Fibroblast of lung (primary cell): ENCODE results near the gene CYP4F3. TPM values are rescaled to one million over a fixed set of nuclear protein-coding genes. Genes with fewer than 3 reads are reported as not detected.
A peak's percentile ranks its signal among the peaks of the same experiment; 100 is the strongest.

Source experiments
- DNase-seq, 2 donors: peaks; one replicate each; pipeline versions ENCODE4 v3.0.0 to v3.0.0-alpha.2; 2010; ENCODE audit warnings: low read depth in 2 of 2
- H2AFZ ChIP-seq: 2 replicates; pipeline ENCODE4 v1.5.1; 2012; ENCODE audit warnings: low read length, control low read depth, inconsistent platforms
- H3K27ac ChIP-seq: 2 replicates; pipeline ENCODE4 v1.5.1; 2011; ENCODE audit warnings: low read length, control low read depth; ENCODE audit not compliant: insufficient read depth
- H3K27me3 ChIP-seq: 2 replicates; pipeline ENCODE4 v1.5.1; 2011; ENCODE audit warnings: mild to moderate bottlenecking, low read length; ENCODE audit not compliant: control insufficient read depth, insufficient read depth
- H3K36me3 ChIP-seq: 2 replicates; pipeline ENCODE4 v1.5.1; 2011; ENCODE audit warnings: low read length; ENCODE audit not compliant: control insufficient read depth, insufficient read depth
- H3K4me1 ChIP-seq: 2 replicates; pipeline ENCODE4 v1.5.1; 2011; ENCODE audit warnings: low read length; ENCODE audit not compliant: control insufficient read depth, insufficient read depth; ENCODE audit errors: extremely low read depth
- H3K4me2 ChIP-seq: 2 replicates; pipeline ENCODE4 v1.5.1; 2011; ENCODE audit warnings: low read length, control low read depth; ENCODE audit not compliant: insufficient read depth; ENCODE audit errors: extremely low read depth
- H3K4me3 ChIP-seq, 4 experiments: fragments of 200-600 bp in 1 of 4; sonication (generic) in 1 of 4; replicated peaks in 1 of 4; 2 replicates each; pipeline ENCODE4 v1.5.1; 2011 to 2016; ENCODE audit warnings: low read length in 4 of 4, low read depth in 3 of 4, mild to moderate bottlenecking in 3 of 4, control low read depth in 2 of 4, inconsistent platforms in 1 of 4, mixed read lengths in 1 of 4; ENCODE audit not compliant: insufficient read depth in 1 of 4; ENCODE audit errors: control extremely low read depth in 1 of 4
- H3K79me2 ChIP-seq: 2 replicates; pipeline ENCODE4 v1.5.1; 2012; ENCODE audit warnings: mild to moderate bottlenecking, low read length, inconsistent platforms; ENCODE audit not compliant: control insufficient read depth, insufficient read depth
- H3K9ac ChIP-seq: 2 replicates; pipeline ENCODE4 v1.5.1; 2011; ENCODE audit warnings: mild to moderate bottlenecking, low read length, control low read depth; ENCODE audit not compliant: insufficient read depth
- H3K9me3 ChIP-seq: 2 replicates; pipeline ENCODE4 v1.5.1; 2012; ENCODE audit warnings: low read depth, low read length; ENCODE audit not compliant: control insufficient read depth, insufficient read depth
- H4K20me1 ChIP-seq: 2 replicates; pipeline ENCODE4 v1.5.1; 2011; ENCODE audit warnings: low read length; ENCODE audit not compliant: control insufficient read depth, insufficient read depth; ENCODE audit errors: extremely low read depth
- EZH2 ChIP-seq: IDR thresholded peaks from 2 replicates; pipeline ENCODE4 v1.5.1; 2012; ENCODE audit warnings: low read length, control low read depth, mild to moderate bottlenecking; ENCODE audit errors: missing control alignments
- polyA plus RNA-seq, 2 donors: library from polyadenylated mRNA; depleted of rRNA in 1 of 2; stranded (reverse) in 1 of 2; unstranded in 1 of 2; fragments of >200 nt; gene quantifications; 2 replicates each; pipeline ENCODE4 v1.2.1, GENCODE V29; 2011 to 2012; ENCODE audit warnings: missing spikeins in 1 of 2
- total RNA-seq: library from RNA; depleted of rRNA; stranded (reverse); fragments of >200 nt; gene quantifications from 2 replicates; pipeline ENCODE4 v1.2.1, GENCODE V29; 2014
- TF ChIP-seq, protein P1 (sequence below), 2 donors: IDR thresholded peaks in 1 of 2; conservative IDR thresholded peaks in 1 of 2; 1 replicate in 1 of 2; 2 replicates in 1 of 2; pipeline ENCODE4 v1.5.1; 2011 to 2012; ENCODE audit warnings: low read length in 2 of 2, control low read depth in 1 of 2, inconsistent platforms in 1 of 2, low read depth in 1 of 2, mild to moderate bottlenecking in 1 of 2

Gene CYP4F3
- total and polyA plus RNA-seq, 2 donors (not counting 1 experiment from before 2014, with no cell fraction given) = not detected

DNA sequence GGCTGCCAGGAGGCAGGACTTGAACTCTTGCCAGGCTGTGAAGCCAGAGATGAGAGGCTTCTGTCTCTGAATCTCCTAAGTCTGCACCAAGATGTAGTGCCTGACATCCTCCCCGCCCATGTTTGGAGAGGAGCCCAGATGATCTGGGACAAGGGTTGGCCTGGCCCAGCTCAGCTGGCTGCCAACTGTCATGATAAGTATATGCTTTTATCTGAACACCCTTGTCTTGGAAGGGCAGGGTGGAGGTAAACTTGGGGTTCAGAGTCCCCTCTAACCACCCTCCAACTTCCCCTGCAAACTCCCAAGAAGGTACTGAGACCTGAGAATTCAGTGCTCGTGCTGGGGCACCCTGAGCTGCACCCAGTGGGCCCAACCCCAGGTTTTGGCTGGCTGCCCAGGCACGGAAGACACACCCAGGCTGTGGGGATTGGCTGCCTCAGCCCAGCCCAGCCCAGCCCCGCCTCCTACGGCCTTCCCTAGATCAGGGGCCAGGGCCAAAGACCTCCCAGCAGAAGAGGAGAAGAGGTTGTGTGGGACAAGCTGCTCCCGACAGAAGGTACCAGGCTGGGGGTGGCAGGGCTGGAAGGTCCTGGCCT lies 32.0 kb downstream of the CYP4F3 start, which contains the start of gene CYP4F12:
Gene CYP4F12, plus strand, starts transcription at position 508 of the 596 bp plus-strand sequence. CDS start 443 bp downstream, outside the sequence.
- no peaks in the 10 kb centered on the region for H4K20me1 ChIP-seq
- H3K27me3 ChIP-seq = no peaks in the 10 kb centered on the region
- no peaks in the 10 kb centered on the region for H3K36me3 ChIP-seq
- H2AFZ ChIP-seq = no peak within 1 kb of the TSS
- no peaks in the 10 kb centered on the region for H3K4me1 ChIP-seq
- H3K27ac ChIP-seq = no peak within 1 kb of the TSS
- peak in 1 of 2 donors; percentile 12 for DNase-seq
- TF ChIP-seq, protein P1, sequence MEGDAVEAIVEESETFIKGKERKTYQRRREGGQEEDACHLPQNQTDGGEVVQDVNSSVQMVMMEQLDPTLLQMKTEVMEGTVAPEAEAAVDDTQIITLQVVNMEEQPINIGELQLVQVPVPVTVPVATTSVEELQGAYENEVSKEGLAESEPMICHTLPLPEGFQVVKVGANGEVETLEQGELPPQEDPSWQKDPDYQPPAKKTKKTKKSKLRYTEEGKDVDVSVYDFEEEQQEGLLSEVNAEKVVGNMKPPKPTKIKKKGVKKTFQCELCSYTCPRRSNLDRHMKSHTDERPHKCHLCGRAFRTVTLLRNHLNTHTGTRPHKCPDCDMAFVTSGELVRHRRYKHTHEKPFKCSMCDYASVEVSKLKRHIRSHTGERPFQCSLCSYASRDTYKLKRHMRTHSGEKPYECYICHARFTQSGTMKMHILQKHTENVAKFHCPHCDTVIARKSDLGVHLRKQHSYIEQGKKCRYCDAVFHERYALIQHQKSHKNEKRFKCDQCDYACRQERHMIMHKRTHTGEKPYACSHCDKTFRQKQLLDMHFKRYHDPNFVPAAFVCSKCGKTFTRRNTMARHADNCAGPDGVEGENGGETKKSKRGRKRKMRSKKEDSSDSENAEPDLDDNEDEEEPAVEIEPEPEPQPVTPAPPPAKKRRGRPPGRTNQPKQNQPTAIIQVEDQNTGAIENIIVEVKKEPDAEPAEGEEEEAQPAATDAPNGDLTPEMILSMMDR (conservative IDR thresholded peaks at IDR 0.05 in 1 of 2, IDR thresholded peaks at IDR 0.05 in 1 of 2; ENCODE audit: low read depth in 1 of 2, low read length in 2 of 2) = no peak
- TF ChIP-seq EZH2 = no peak
- H3K9me3 ChIP-seq = no peaks in the 10 kb centered on the region
- H3K4me2 ChIP-seq = no peak within 1 kb of the TSS
- no peak within 1 kb of the TSS for H3K9ac ChIP-seq
- no peaks in the 10 kb centered on the region for H3K79me2 ChIP-seq
- H3K4me3 ChIP-seq = no peak within 1 kb of the TSS

DNA sequence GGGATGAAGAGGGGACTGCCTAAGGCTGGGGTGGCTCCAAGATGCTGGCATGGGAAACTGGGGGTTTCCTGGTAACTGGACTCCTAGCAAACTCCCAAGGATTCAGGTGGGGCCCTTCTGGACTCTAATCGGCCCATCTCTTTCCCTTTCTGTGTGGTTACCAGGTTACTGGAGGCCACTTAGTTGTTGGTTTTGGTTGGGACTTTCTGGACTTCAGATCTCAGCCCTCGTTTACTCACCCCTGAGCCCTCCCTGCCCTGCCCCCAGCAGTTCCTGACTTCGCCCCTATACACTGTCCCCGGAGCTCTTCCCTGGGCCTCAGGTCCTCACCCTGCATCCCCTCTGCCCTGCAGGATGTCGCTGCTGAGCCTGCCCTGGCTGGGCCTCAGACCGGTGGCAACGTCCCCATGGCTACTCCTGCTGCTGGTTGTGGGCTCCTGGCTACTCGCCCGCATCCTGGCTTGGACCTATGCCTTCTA lies 32.5 kb downstream of the CYP4F3 start:
- no peak overlapping the region for H3K4me3 ChIP-seq
- no peak overlapping the region for H3K27ac ChIP-seq
- H3K4me2 ChIP-seq = no peak overlapping the region

DNA sequence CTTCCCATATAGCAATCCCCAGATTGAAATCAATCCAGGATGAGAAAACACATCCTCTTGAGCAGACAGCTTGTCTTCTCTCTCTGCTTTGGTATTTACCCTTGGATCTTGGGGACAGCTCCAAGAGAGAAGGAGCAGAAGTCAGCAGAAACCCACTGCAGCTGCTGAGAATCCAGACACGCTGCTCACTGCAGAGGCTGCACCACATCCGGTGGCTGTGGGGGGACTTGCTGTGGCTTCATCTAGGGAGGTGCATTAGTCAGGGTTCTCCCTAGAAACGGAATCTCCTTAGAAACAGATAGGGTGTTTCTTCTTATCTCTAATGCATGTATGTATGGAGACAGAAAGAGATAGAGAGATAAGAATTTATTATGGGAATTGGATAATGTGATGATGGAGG lies 34.9 kb downstream of the CYP4F3 start:
- H3K4me1 ChIP-seq = no peaks in the 10 kb centered on the region
- H3K9me3 ChIP-seq = no peaks in the 10 kb centered on the region
- H3K4me3 ChIP-seq = no peak overlapping the region
- no peak overlapping the region for H3K27ac ChIP-seq
- no peak overlapping the region for H3K4me2 ChIP-seq
- H4K20me1 ChIP-seq = no peaks in the 10 kb centered on the region
- H3K9ac ChIP-seq = no peak overlapping the region
- no peak for TF ChIP-seq EZH2
- TF ChIP-seq, protein P1 (conservative IDR thresholded peaks at IDR 0.05 in 1 of 2, IDR thresholded peaks at IDR 0.05 in 1 of 2; ENCODE audit: low read depth in 1 of 2, low read length in 2 of 2) = no peak
- H3K36me3 ChIP-seq = no peaks in the 10 kb centered on the region
- no peaks in the 10 kb centered on the region for H3K79me2 ChIP-seq
- H3K27me3 ChIP-seq = no peaks in the 10 kb centered on the region
- H2AFZ ChIP-seq = no peak overlapping the region
- no peak for DNase-seq

More for the DNA sequence above, 32.5 kb downstream of the CYP4F3 start:
- Histone ChIP-seq H3K9ac (no peak overlapping the region), H3K79me2 (no peaks in the 10 kb centered on the region), H2AFZ (no peak overlapping the region), H4K20me1 (no peaks in the 10 kb centered on the region), H3K4me1 (no peaks in the 10 kb centered on the region), H3K36me3 (no peaks in the 10 kb centered on the region), H3K9me3 (no peaks in the 10 kb centered on the region), H3K27me3 (no peaks in the 10 kb centered on the region)
- TF ChIP-seq EZH2 = no peak
- TF ChIP-seq, protein P1 (conservative IDR thresholded peaks at IDR 0.05 in 1 of 2, IDR thresholded peaks at IDR 0.05 in 1 of 2; ENCODE audit: low read depth in 1 of 2, low read length in 2 of 2) = no peak
- DNase-seq = no peak
